Small intestine (tissue), 7 donors: Measurements from ENCODE around the gene SHCBP1. TPM values are rescaled to one million over a fixed set of nuclear protein-coding genes. Genes with fewer than 3 reads are reported as not detected.
"Not testable (repeated sequence)": the region's sequence is repeated elsewhere in the genome, so short reads cannot be mapped to it uniquely, and the experiment has no call there.

Experiments used
- DNase-seq, 2 donors: peaks; one replicate each; pipeline versions ENCODE4 v3.0.0 to v3.0.0-alpha.2; 2013
- FAIRE-seq: peaks from 2 replicates; lab custom pipeline; 2012; peaks lifted over from hg19 to GRCh38; lab: Jason Lieb, UNC
- H3K27ac ChIP-seq, 3 donors: one replicate each; pipeline ENCODE4 v1.5.1; 2013; ENCODE audit warnings: low read length in 2 of 3, mild to moderate bottlenecking in 2 of 3, control low read depth in 1 of 3, inconsistent platforms in 1 of 3, low read depth in 1 of 3, moderate library complexity in 1 of 3
- H3K27me3 ChIP-seq, 3 donors: one replicate each; pipeline ENCODE4 v1.6.1; 2013; ENCODE audit warnings: low read length in 3 of 3, inconsistent platforms in 1 of 3; ENCODE audit not compliant: control insufficient read depth in 3 of 3, insufficient read depth in 3 of 3
- H3K36me3 ChIP-seq, 3 donors: one replicate each; pipeline ENCODE4 v1.6.1; 2013; ENCODE audit warnings: low read length in 3 of 3, inconsistent platforms in 1 of 3, low read depth in 1 of 3, mild to moderate bottlenecking in 1 of 3, moderate library complexity in 1 of 3; ENCODE audit not compliant: control insufficient read depth in 3 of 3, insufficient read depth in 2 of 3
- H3K4me1 ChIP-seq, 3 donors: one replicate each; pipeline ENCODE4 v1.6.1; 2013; ENCODE audit warnings: low read length in 2 of 3, inconsistent platforms in 1 of 3, low read depth in 1 of 3, mild to moderate bottlenecking in 1 of 3, moderate library complexity in 1 of 3; ENCODE audit not compliant: control insufficient read depth in 3 of 3, insufficient read depth in 2 of 3
- H3K4me3 ChIP-seq, 3 donors: one replicate each; pipeline ENCODE4 v1.5.1; 2013; ENCODE audit warnings: low read length in 3 of 3, control low read depth in 1 of 3, inconsistent platforms in 1 of 3, low read depth in 1 of 3, mild to moderate bottlenecking in 1 of 3, moderate library complexity in 1 of 3
- H3K9me3 ChIP-seq, 2 donors: one replicate each; pipeline ENCODE4 v1.6.1; 2013; ENCODE audit warnings: low read depth in 1 of 2, low read length in 1 of 2; ENCODE audit not compliant: control insufficient read depth in 2 of 2, insufficient read depth in 1 of 2
- WGBS, 3 donors: extraction: QIAGEN DNeasy Blood & Tissue Kit; methylation state at CpG; one replicate each; pipeline ENCODE4 v1.1.7; 2013; 5-methylcytosine and 5-hydroxymethylcytosine counted together
- polyA plus RNA-seq, 4 donors: library from polyadenylated mRNA; stranded (reverse) in 3 of 4; unstranded in 1 of 4; fragments of 200-250 nt in 3 of 4; fragments of 120-200 nt in 1 of 4; gene quantifications; one replicate each; pipeline versions ENCODE4 v1.2.1 to v1.2.3, GENCODE V29; 2013
- donor health status: healthy with polysubstance abuse.
- donor health status: control.
- donor health status: control.
- donor health status: Bipolar disorder and iron deficiency.
- donor health status: healthy.

Gene SHCBP1
- polyA plus RNA-seq, 4 donors = 0.54 to 5.5 (median 3.0) TPM

- Histone ChIP-seq H3K4me1 (no peaks in the 10 kb centered on the region), H3K4me3 (no peak overlapping the region), H3K27ac (no peak overlapping the region), H3K27me3 (no peaks in the 10 kb centered on the region), H3K36me3 (no peaks in the 10 kb centered on the region), H3K9me3 (no peaks in the 10 kb centered on the region)
- FAIRE-seq (no peak), DNase-seq (no peak)
- WGBS, 3 donors = 75 to 86% (median 85%) methylated on average over 9 of the region's 9 CpGs
Observed at GRCh38 chr16:46638947-46639925, 18.1 kb upstream of the SHCBP1 start.

- no peak for DNase-seq
- Histone ChIP-seq H3K27ac (no peak overlapping the region), H3K4me3 (no peak overlapping the region), H3K9me3 (no peaks in the 10 kb centered on the region), H3K4me1 (no peaks in the 10 kb centered on the region), H3K36me3 (no peaks in the 10 kb centered on the region), H3K27me3 (no peaks in the 10 kb centered on the region)
- FAIRE-seq = no peak
- 74 to 82% (median 81%) methylated on average over 31 to 32 of the region's 32 CpGs for WGBS, 3 donors
Observed at GRCh38 chr16:46632778-46633733, 11.9 kb upstream of the SHCBP1 start.

- Histone ChIP-seq H3K27me3 (no peaks in the 10 kb centered on the region), H3K4me1 (no peaks in the 10 kb centered on the region), H3K36me3 (no peaks in the 10 kb centered on the region), H3K4me3 (no peak overlapping the region), H3K9me3 (no peaks in the 10 kb centered on the region), H3K27ac (no peak overlapping the region)
- WGBS, 3 donors = 20 to 28% (median 24%) methylated on average over 10 of the region's 10 CpGs
- FAIRE-seq (no peak), DNase-seq (peak; percentile 9 to 48)
Observed at GRCh38 chr16:46629331-46630219, 8.4 kb upstream of the SHCBP1 start.

- no peaks in the 10 kb centered on the region for H3K9me3 ChIP-seq
- H3K4me3 ChIP-seq = no peak overlapping the region
- no peaks in the 10 kb centered on the region for H3K27me3 ChIP-seq
- no peaks in the 10 kb centered on the region for H3K36me3 ChIP-seq
- no peaks in the 10 kb centered on the region for H3K4me1 ChIP-seq
- FAIRE-seq = no peak
- H3K27ac ChIP-seq = no peak overlapping the region
- DNase-seq = no peak
- 87 to 95% (median 90%) methylated on average over 5 of the region's 5 CpGs for WGBS, 3 donors
Observed at GRCh38 chr16:46627746-46628145, 6.6 kb upstream of the SHCBP1 start.

- H3K9me3 ChIP-seq, H3K36me3 ChIP-seq, H3K4me1 ChIP-seq, FAIRE-seq, DNase-seq, H3K4me3 ChIP-seq, H3K27ac ChIP-seq, H3K27me3 ChIP-seq: not testable (repeated sequence)
- 95 to 97% (median 96%) methylated on average over 19 to 21 of the region's 22 CpGs for WGBS, 3 donors
Observed at GRCh38 chr16:46626681-46627080, 5.5 kb upstream of the SHCBP1 start.

- 79 to 92% (median 91%) methylated on average over 3 to 6 of the region's 6 CpGs for WGBS, 3 donors
- H3K36me3 ChIP-seq, H3K4me3 ChIP-seq, DNase-seq, H3K27ac ChIP-seq, H3K27me3 ChIP-seq, H3K4me1 ChIP-seq, FAIRE-seq, H3K9me3 ChIP-seq: not testable (repeated sequence)
Observed at GRCh38 chr16:46624862-46625261, 3.7 kb upstream of the SHCBP1 start.

- not testable (repeated sequence) for H3K4me1 ChIP-seq, H3K27me3 ChIP-seq, FAIRE-seq, H3K4me3 ChIP-seq, H3K9me3 ChIP-seq, H3K27ac ChIP-seq, DNase-seq, H3K36me3 ChIP-seq
- WGBS, 3 donors = 82 to 95% (median 90%) methylated on average over 4 of the region's 6 CpGs
Observed at GRCh38 chr16:46623707-46624106, 2.5 kb upstream of the SHCBP1 start.
